GM18498 (cell line): ENCODE results near the gene IRF5.
A peak's percentile ranks its signal among the peaks of the same experiment; 100 is the strongest.
"Not testable (repeated sequence)": the region's sequence is repeated elsewhere in the genome, so short reads cannot be mapped to it uniquely, and the experiment has no call there.

Experiments
- ATAC-seq: cut with Tn5 transposase; IDR thresholded peaks from one replicate; pipeline ENCODE4 v1.9.1; 2021; ENCODE audit warnings: mild to moderate bottlenecking, moderate library complexity; ENCODE audit not compliant: unreplicated experiment

The IRF5 gene

DNA sequence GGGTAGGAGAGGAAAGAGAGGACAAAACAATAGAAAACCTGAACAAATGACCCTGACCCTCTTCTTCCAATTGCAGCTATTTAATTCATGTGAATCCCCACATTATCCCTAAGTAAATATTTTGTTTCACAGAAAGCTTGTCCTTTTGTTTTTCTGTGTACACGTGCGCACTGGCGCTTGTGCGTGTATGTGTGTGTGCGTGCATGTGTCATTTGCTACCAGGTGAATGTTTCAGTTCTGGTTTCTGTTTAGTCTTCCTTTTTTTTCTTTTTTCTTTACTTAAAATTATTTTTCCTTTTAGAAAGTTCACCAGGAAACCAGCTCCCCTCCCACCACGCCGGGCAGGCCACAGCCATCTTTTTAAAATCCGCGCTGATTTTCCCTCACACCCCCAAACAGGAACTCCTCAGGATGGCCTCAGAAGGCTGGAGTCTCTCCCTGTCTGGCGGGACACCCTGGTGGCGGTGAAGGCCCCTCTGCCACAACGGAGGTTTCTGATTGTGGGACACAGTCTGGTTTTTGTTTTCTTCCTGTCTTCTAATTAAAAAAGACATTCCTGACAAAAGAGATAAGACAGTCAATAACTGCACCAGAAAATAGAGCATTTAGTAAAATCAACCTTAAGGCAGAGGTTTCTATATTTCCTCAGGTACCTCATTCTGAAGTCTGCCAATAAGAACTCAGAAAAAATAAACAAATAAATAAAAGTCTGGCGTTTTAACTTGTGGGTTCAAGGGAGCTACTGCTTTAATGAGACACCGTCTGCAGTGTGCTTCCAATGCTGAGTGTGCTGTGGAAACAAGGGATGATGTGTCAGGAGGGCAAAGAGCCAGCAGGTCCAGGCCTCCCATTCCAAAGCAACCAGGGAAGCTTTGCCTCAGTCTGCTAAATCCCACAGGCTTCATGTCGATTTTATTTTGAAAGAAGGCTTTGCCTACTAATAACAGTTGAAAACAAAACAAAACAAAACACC is 17.4 kb downstream of the IRF5 start:
- ATAC-seq = peak; percentile 60

- no peak for ATAC-seq
Measured at GRCh38 chr7:128955981-128956380, 18.3 kb downstream of the IRF5 start.

- no peak for ATAC-seq
Measured at GRCh38 chr7:128959296-128959695, 21.6 kb downstream of the IRF5 start.

- ATAC-seq = no peak
Measured at GRCh38 chr7:128961030-128961659, 23.4 kb downstream of the IRF5 start.

GRCh38 chr7:128962899-128963298 is 25.2 kb downstream of the IRF5 start:
- peak; percentile 35 for ATAC-seq

DNA sequence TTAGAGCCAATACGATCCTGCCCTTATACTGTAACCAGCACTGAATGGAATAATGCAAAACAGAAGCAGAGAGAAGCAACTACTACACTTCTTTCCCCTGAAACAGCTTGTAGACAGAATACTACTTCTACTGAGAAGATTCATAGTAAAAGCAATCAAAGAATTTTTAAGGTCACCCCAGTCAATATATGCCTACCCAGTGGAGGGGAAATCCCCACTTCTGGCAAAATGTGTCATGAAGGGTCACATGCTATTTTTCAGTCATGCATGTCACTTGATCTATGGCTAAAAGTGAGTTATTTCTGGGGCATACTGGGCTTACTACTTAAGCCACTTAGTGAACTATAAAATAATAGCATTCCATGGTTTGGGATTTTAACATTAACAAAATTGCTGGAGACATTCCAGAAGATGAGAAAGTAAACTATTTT is 25.6 kb downstream of the IRF5 start:
- ATAC-seq = peak; percentile 68

GRCh38 chr7:128968624-128969023 is 30.9 kb downstream of the IRF5 start:
- ATAC-seq = no peak

- ATAC-seq = no peak
Measured at GRCh38 chr7:128974241-128974934, 36.7 kb downstream of the IRF5 start.

GRCh38 chr7:128982105-128982504 is 44.4 kb downstream of the IRF5 start:
- ATAC-seq = no peak

DNA sequence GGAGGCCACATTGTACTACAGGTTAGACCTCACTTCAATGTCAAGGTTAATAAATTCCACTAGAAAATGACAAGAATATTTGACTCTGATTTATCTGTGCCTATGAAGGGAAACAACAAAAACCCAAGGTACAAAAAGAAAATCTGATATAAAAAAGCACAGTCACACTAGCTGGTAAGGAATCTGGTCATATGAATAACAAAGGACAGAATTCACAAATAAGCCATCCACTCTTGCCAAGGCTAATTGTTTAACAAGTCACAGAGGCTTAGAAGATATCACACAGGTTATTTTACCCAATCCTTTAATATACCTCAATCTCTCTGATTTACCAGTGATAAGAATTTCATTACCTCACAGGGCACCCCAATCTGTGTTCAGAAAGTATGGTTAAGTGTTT is 47.9 kb downstream of the IRF5 start:
- no peak for ATAC-seq

DNA sequence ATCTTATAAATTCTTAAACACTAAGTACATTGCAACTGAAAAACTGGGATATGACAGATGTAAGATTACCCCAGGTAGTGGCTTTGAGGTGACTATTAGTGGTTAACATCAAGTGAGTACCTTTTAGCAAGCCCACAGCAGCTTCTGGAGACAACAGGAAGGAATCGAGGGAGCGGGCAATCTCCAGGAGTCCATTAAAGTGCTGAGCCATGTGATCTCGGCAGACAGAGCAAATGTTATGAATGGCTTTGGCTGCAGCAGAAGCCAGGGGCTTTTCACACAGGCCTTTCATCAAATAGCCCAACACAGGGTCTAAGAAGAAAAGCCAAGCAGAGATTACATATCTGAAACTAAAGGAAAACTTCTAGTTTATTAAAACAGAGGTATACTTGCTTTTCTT is 48.9 kb downstream of the IRF5 start:
- no peak for ATAC-seq

- ATAC-seq = no peak
Measured at GRCh38 chr7:128988372-128988771, 50.6 kb downstream of the IRF5 start.

DNA sequence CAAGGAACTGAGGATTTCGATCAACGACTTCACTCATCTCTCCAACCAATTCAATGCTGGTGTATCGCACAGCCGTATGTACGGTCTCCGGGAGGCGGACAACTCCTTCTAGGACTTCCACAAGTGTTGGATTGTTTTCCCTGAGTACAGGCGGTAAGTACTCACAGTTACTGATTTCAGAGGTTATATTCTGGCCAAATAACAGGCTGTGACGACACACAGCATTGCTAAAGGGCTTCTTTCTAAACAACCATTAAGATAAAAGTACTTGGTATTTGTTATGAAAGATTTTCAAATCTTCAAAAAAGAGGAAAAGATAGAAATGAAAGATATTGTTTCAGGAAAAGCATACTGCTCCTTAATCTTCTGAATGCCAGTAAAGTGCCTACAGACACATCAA is 52.2 kb downstream of the IRF5 start:
- no peak for ATAC-seq

- ATAC-seq = no peak
Measured at GRCh38 chr7:128993419-128993818, 55.7 kb downstream of the IRF5 start.

GRCh38 chr7:128994560-128994959 is 56.8 kb downstream of the IRF5 start:
- not testable (repeated sequence) for ATAC-seq

- ATAC-seq = no peak
Measured at GRCh38 chr7:128997181-128997580, 59.5 kb downstream of the IRF5 start.
